Rectal smooth muscle tissue (tissue), 1 donor: ENCODE measurements around the gene ISCU.

Experiments used
- H3K27ac ChIP-seq: one replicate; pipeline ENCODE4 v1.7.0; 2013; ENCODE audit warnings: low read depth, low read length, inconsistent platforms
- H3K27me3 ChIP-seq: one replicate; pipeline ENCODE4 v1.7.0; 2013; ENCODE audit warnings: low read length; ENCODE audit not compliant: control insufficient read depth, insufficient read depth
- H3K36me3 ChIP-seq: one replicate; pipeline ENCODE4 v1.7.0; 2013; ENCODE audit warnings: low read length; ENCODE audit not compliant: control insufficient read depth, insufficient read depth
- H3K4me1 ChIP-seq: one replicate; pipeline ENCODE4 v1.7.0; 2013; ENCODE audit warnings: low read length; ENCODE audit not compliant: control insufficient read depth, insufficient read depth
- H3K4me3 ChIP-seq: one replicate; pipeline ENCODE4 v1.7.0; 2013; ENCODE audit warnings: low read length
- H3K9ac ChIP-seq: one replicate; pipeline ENCODE4 v1.7.0; 2013; ENCODE audit warnings: low read length

ISCU gene

DNA sequence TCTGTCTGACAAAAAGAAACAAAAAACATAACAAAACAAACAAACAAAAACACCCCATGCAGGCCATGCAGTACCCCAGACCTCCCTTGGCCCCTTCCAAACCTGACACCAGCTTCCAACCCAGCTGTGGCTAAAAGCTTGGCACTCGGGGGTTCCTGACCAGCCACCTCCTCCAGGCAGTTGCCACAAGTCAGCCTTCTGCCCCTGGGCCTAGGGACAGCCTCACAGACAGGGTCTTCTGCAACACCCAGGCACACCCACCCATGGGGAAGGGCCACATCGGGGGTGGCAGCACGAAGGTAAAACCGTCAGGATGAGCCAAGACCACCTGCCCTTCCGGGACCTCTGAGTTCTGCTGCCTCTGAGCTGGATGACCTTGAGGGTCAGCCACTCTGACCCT is 46.2 kb downstream of the ISCU start:
- no peak overlapping the region for H3K27ac ChIP-seq
- H3K9ac ChIP-seq: no peak overlapping the region
- no peak overlapping the region for H3K4me3 ChIP-seq
- H3K36me3 ChIP-seq: no peaks in the 10 kb centered on the region
- no peaks in the 10 kb centered on the region for H3K27me3 ChIP-seq
- no peaks in the 10 kb centered on the region for H3K4me1 ChIP-seq

DNA sequence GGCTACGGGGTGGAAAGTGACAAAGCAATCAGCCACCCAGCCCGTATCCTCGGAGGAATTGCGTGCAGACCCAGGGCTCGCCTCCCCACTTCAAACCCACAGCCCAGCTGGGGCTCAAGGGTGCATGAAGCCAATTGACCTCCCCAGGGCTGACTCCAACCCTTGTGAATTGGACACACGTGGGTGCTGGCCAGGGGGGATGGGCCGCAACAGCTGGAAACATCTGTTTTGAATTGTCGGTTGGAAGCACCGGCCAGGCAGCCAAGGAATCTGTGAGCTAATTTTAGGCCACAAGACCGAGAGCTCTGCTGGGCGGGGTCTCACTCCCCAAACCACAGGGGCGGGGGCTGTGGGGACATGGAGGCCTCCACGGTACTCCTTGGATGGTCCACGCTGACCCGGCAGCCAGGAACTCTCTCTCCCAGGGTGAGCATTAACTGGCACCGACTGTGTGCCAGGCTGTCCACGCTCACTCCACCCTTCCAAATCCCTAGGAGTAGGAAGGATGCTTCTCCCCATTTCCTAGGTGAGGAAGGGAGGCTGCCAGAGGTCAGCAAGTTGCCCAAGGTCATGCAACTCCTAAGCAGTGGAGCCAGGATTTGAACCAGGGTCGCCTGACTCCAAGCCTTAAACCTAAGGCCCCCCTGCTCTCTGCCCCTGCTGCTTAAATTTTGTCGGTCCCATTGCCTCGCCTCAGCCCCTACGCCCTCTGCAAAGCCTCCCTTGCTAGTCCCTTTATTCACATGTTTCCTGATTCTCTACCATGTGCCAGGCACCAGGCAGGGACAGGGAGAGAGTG is 47.3 kb downstream of the ISCU start:
- H3K4me1 ChIP-seq: no peaks in the 10 kb centered on the region
- no peaks in the 10 kb centered on the region for H3K27me3 ChIP-seq
- H3K27ac ChIP-seq: no peak overlapping the region
- H3K4me3 ChIP-seq: no peak overlapping the region
- H3K9ac ChIP-seq: no peak overlapping the region
- H3K36me3 ChIP-seq: no peaks in the 10 kb centered on the region

DNA sequence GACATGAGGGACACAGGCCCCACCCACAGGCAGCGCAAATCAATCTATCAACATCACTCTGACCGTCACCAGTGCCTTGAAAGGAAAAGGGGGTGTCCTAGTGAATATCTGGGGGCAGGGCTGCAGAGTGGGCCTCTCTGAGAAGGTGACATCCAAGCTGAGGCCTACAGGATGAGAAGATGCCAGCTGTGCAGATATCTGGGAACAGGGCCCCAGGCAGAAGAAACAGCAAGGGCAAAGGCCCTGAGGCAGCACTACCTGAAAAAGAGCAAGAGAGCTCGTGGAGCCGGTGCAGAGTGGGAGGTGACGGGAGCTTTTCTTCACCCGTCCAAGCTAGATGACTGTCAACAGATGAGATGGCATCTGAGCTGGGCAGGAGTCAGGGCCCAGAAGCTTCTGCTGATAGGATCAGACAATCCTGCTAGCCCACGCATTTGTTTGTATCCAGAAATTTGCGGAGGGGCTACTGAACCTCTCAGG is 48.0 kb downstream of the ISCU start:
- H3K36me3 ChIP-seq: no peaks in the 10 kb centered on the region
- no peak overlapping the region for H3K27ac ChIP-seq
- H3K4me3 ChIP-seq: no peak overlapping the region
- no peaks in the 10 kb centered on the region for H3K4me1 ChIP-seq
- H3K27me3 ChIP-seq: no peaks in the 10 kb centered on the region
- no peak overlapping the region for H3K9ac ChIP-seq

DNA sequence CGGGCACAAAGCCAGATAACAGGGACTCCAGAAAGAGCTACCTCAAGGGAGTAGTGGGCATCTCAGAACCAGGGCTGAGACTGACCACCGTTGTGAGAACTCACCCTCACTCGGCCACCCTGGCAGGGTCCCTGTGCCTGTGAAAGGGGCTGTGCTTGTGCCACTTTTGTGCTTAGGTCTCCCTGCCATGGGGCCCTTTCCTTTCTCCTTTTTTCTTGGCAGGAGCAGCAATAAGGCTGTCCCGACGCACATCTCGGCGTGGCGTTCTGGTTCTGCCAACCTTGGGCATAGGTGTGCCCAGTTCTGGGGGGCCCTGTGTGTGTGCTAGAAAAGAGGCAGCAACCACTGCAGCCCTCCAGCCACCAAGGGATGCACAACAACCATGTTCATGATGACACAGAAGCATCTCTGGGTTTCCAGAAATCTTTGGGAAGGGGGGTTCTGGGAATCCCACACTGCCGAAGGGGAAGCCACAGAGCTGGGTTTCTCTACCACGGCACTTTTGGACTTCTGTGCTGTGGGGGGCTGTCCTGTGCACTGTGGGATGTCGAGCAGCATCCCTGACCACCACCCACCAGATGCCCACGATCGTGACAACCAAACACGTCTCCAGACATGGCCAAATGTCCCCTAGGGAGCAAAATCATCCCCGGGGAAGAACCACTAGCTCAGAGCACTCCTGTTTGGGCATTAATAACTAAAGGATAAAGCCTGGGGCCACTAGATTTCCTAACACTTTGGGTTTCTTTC is 48.6 kb downstream of the ISCU start:
- H3K9ac ChIP-seq: no peak overlapping the region

DNA sequence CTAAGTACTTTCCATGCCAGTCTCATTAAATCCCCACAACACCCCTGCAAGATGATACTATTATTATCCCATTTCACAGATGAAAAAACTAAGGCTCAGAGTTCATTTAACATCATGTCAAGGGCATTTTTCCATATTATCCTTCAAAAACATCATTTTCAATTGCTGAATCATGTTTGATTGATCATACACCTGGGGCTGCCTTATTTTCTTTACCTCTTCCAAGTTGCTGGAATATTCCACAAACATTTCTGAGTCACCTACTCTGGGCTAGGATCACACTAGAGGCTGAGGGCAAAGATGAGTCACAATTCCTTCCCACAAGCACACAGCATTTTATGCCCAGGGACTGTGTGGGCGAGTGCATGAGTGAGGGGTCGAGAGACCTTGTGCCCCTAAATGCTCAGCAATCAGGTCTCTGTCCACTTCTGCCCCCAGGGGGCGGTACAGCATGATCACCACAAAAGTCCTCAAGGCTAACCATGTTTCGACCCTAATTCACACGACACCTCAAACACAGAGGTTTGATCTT is 49.6 kb downstream of the ISCU start:
- Histone ChIP-seq H3K4me1 (no peaks in the 10 kb centered on the region), H3K4me3 (no peak overlapping the region), H3K36me3 (no peaks in the 10 kb centered on the region), H3K9ac (no peak overlapping the region), H3K27ac (no peak overlapping the region), H3K27me3 (no peaks in the 10 kb centered on the region)

More for the DNA sequence above, 48.6 kb downstream of the ISCU start:
- no peak overlapping the region for H3K27ac ChIP-seq
- H3K4me1 ChIP-seq: no peaks in the 10 kb centered on the region
- no peaks in the 10 kb centered on the region for H3K36me3 ChIP-seq
- H3K27me3 ChIP-seq: no peaks in the 10 kb centered on the region
- no peak overlapping the region for H3K4me3 ChIP-seq

DNA sequence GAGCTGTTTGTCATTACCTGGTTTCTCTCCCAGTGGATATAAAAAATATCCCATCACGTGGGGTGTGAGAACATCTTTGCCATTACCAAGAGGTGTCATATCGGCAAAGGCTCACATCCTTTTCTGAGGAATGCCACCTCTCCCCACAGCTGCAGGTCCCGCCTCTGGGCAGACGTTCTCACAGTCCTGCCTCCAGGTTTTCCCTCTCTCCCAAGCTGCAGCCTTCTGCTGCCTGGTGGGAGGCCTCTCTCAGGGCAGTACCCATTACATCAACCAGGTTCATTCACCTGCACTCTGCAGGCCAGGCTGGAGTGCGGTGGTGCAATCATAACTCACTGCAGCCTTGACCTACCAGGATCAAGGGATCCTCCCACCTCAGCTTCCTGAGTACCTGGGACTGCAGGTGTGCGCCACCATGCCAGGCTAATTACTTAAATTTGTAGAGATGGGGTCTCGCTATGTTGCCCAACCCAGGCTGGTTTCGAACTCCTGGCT is 50.4 kb downstream of the ISCU start:
- Histone ChIP-seq H3K4me3 (no peak overlapping the region), H3K27me3 (no peaks in the 10 kb centered on the region), H3K9ac (no peak overlapping the region), H3K4me1 (no peaks in the 10 kb centered on the region), H3K36me3 (no peaks in the 10 kb centered on the region), H3K27ac (no peak overlapping the region)

DNA sequence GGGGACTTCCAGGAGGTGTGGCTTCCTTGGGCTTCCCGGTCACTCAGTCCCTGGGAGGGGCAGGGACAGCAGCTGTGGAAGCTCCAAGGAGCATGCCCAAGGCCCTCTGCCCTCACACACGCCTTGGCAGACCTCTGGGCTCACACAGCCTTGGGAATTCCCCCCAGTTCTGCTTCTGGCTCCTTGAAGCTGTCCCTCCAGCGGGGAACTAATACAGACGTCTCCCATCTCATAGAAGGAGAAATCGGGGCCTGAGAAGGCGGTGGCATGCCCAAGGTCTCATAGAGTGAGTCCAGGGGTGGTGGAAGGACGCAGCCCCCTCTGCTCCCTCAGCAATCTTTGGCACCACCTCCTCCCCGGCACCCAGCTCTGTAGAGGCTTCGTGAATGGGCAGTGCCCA is 51.2 kb downstream of the ISCU start:
- H3K27me3 ChIP-seq: no peaks in the 10 kb centered on the region
- no peak overlapping the region for H3K9ac ChIP-seq
- H3K27ac ChIP-seq: no peak overlapping the region
- H3K4me1 ChIP-seq: no peaks in the 10 kb centered on the region
- H3K36me3 ChIP-seq: no peaks in the 10 kb centered on the region
- no peak overlapping the region for H3K4me3 ChIP-seq

DNA sequence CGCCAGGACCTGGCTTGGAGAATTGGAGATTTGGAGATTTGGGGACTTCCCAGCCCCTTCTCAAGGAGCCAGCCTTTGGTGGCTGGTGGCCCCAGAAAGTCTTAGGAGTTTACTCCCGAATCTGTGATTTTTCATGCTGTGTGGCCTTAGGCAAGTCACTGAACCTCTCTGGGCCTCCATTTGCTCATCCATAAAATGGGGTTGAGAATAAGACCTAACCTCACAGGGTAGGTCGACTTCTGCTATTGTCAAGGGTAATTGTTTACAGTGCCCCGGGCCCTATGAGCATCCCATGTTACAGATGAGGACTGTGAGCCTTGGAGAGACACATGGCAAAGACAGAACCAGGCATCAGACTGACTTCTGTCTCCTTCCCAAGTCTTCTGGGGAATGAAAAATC is 51.6 kb downstream of the ISCU start:
- no peaks in the 10 kb centered on the region for H3K27me3 ChIP-seq
- H3K27ac ChIP-seq: no peak overlapping the region
- no peak overlapping the region for H3K4me3 ChIP-seq
- H3K4me1 ChIP-seq: no peaks in the 10 kb centered on the region
- H3K9ac ChIP-seq: no peak overlapping the region
- no peaks in the 10 kb centered on the region for H3K36me3 ChIP-seq

DNA sequence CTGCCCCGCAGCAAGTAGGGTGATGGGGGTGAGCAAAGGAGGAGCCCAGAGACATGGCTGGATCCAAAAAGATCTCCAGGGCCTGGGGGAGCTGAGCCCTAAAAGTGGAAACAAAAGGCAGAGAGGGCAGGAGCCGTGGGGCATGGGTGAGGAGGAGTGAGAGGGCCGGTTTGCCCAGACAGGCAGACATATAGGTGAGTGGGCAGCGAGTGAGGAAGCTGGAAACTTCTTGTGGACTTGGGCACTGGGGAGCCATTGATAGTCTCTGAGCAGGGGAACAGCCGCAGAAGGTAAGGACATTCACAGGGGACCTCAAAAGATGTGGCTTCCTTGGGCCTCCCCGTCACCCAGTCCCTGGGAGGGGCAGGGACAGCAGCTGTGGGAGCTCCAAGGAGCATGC is 52.2 kb downstream of the ISCU start:
- Histone ChIP-seq H3K4me1 (no peaks in the 10 kb centered on the region), H3K27me3 (no peaks in the 10 kb centered on the region), H3K36me3 (no peaks in the 10 kb centered on the region), H3K4me3 (no peak overlapping the region), H3K9ac (no peak overlapping the region), H3K27ac (no peak overlapping the region)

DNA sequence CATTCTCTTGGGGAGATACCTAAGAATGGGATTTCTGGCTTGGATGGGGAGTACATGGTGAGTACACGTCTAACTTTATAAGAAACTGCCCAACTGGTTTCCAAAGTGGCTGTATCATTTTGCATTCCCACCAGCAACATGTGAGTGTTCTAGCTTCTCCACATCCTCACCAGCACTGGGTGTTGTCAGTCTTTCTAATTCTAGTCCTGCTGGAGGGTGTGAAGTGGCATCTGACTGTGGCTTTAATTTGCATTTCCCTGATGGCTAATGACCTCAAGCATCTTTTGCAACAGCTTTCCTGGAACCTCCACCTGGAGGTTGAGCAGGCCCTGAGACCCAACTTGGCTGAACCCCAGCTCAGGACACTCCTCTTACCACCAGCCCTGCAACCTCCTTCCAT is 53.5 kb downstream of the ISCU start:
- no peak overlapping the region for H3K9ac ChIP-seq
- H3K36me3 ChIP-seq: no peaks in the 10 kb centered on the region
- no peaks in the 10 kb centered on the region for H3K27me3 ChIP-seq
- no peaks in the 10 kb centered on the region for H3K4me1 ChIP-seq
- H3K27ac ChIP-seq: no peak overlapping the region
- H3K4me3 ChIP-seq: no peak overlapping the region

DNA sequence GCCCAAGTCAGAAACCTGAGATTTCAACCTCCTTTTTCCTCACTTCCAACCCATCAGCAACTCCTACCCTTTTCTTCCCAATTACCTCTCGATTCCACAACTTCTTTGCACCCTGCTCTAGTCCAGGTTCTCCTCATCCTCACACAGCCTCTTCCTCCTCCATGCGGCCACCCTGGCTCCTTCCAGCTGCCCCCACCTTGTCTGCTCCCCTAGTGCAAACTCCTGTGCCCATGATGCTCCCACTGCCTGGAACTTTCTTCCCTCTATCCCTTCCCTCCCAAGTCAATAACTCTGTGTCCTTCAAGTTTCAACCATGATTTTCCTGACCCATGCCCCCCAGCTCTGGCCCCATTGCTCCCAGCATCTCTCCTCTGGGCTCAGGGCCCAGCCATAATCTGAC is 54.0 kb downstream of the ISCU start:
- no peak overlapping the region for H3K9ac ChIP-seq
- H3K27me3 ChIP-seq: no peaks in the 10 kb centered on the region
- no peak overlapping the region for H3K4me3 ChIP-seq
- H3K36me3 ChIP-seq: no peaks in the 10 kb centered on the region
- no peak overlapping the region for H3K27ac ChIP-seq
- no peaks in the 10 kb centered on the region for H3K4me1 ChIP-seq

DNA sequence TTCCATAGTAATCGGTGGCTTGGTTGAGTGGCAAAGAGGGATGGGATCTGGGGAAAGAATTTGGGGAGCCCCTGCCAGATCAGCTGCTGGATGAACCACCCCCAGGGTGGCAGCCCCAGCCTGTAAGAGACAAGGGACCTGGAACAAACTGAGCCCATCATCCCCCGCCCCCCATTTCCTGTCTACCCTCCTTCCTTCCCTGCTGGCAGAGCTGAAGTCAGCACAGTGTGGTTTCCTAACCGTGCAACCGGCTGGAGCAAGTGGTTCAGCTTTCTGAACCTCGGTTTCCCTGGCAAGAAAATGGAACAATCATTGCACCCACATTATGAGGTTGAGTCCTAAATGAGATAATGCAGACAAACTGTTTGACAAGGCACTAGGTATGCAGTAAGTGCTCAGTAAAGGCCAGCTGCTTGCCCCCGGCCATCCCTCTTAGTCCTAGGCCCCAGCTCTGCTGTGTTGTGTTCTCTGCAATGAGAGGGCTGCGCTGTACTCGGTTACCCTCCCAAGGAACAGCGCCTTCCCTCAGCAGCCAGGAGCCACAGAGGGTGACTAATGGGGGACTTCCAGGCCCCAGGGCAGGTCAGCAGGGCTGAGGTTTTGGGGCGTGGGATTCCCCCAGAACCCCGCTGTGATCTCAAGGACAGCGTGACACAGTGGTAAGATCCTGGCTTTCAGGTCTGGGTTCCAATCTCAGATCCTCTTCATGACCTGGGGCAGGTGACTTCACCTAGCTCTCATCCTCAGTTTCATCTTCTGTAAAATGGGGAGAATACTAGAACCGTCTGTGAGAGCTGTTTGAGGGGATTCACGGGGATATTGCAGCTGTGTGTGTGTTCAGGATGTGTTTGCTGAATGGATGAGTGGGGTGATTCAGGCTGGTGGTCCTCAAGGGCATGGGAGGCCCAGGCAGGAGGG is 54.8 kb downstream of the ISCU start:
- Histone ChIP-seq H3K9ac (no peak overlapping the region), H3K27ac (no peak overlapping the region), H3K4me1 (no peaks in the 10 kb centered on the region), H3K36me3 (no peaks in the 10 kb centered on the region), H3K27me3 (no peaks in the 10 kb centered on the region), H3K4me3 (no peak overlapping the region)
